Muscle of back (tissue), 11 donors: ENCODE data around the gene EIPR1. TPM values are rescaled to one million over a fixed set of nuclear protein-coding genes. Genes with fewer than 3 reads are reported as not detected.
"Not testable (repeated sequence)": the region's sequence is repeated elsewhere in the genome, so short reads cannot be mapped to it uniquely, and the experiment has no call there.

Experiments used
- DNase-seq, 3 donors: peaks; one replicate each; pipeline versions ENCODE4 v3.0.0 to v3.0.0-alpha.2; 2013
- polyA plus RNA-seq, 10 donors: library from polyadenylated mRNA; unstranded; fragments of 120-200 nt; gene quantifications; one replicate each; pipeline ENCODE4 v1.2.1, GENCODE V29; 2013; ENCODE audit not compliant: insufficient read length in 10 of 10

EIPR1 gene
- polyA plus RNA-seq, 10 donors, result 12.7 to 21.8 (median 17.3) TPM

GRCh38 chr2:3289526-3289925 is 88.1 kb downstream of the EIPR1 start:
- DNase-seq, result no peak

GRCh38 chr2:3289171-3289515 is 88.5 kb downstream of the EIPR1 start:
- no peak for DNase-seq

GRCh38 chr2:3288470-3289170 is 89.0 kb downstream of the EIPR1 start:
- DNase-seq, result no peak

GRCh38 chr2:3287896-3288295 is 89.7 kb downstream of the EIPR1 start:
- DNase-seq, result no peak

- DNase-seq, result not testable (repeated sequence)
Observed at GRCh38 chr2:3286646-3287036, 91.0 kb downstream of the EIPR1 start.

- no peak for DNase-seq
Observed at GRCh38 chr2:3285901-3286645, 91.5 kb downstream of the EIPR1 start.

- DNase-seq, result no peak
Observed at GRCh38 chr2:3284657-3285630, 92.7 kb downstream of the EIPR1 start.

GRCh38 chr2:3283876-3284656 is 93.6 kb downstream of the EIPR1 start:
- DNase-seq, result not testable (repeated sequence)

GRCh38 chr2:3283206-3283605 is 94.4 kb downstream of the EIPR1 start:
- DNase-seq, result no peak

GRCh38 chr2:3282056-3282998 is 95.3 kb downstream of the EIPR1 start:
- DNase-seq, result no peak

- no peak for DNase-seq
Observed at GRCh38 chr2:3280683-3281520, 96.7 kb downstream of the EIPR1 start.

GRCh38 chr2:3280197-3280596 is 97.4 kb downstream of the EIPR1 start:
- DNase-seq, result no peak

- no peak for DNase-seq
Observed at GRCh38 chr2:3279236-3279960, 98.2 kb downstream of the EIPR1 start.

GRCh38 chr2:3278521-3279218 is 98.9 kb downstream of the EIPR1 start:
- no peak for DNase-seq

GRCh38 chr2:3277748-3278520 is 99.7 kb downstream of the EIPR1 start:
- DNase-seq, result no peak

GRCh38 chr2:3277050-3277747 is 100.4 kb downstream of the EIPR1 start:
- no peak for DNase-seq

GRCh38 chr2:3272761-3273160 is 104.9 kb downstream of the EIPR1 start:
- no peak for DNase-seq
